GM12878 (cell line): ENCODE results near the gene SUFU. TPM values are rescaled to one million over a fixed set of nuclear protein-coding genes. Genes with fewer than 3 reads are reported as not detected.

Experiments used
- BACH1 ChIP-seq: fragments of 450-650 bp; IDR thresholded peaks from 2 replicates; pipeline ENCODE4 v1.6.1; 2017; ENCODE audit warnings: mild to moderate bottlenecking, borderline replicate concordance
- BCL11A ChIP-seq: IDR thresholded peaks from 2 replicates; pipeline ENCODE4 v1.6.1; 2011; ENCODE audit warnings: low read depth, low read length
- CBX3 ChIP-seq: fragments of 200-600 bp; sonication (generic); IDR thresholded peaks from 2 replicates; pipeline ENCODE4 v1.6.1; 2016; ENCODE audit warnings: low read depth, borderline replicate concordance
- DPF2 ChIP-seq: fragments of 450-650 bp; IDR thresholded peaks from 2 replicates; pipeline ENCODE4 v1.6.1; 2017; ENCODE audit warnings: mild to moderate bottlenecking
- HCFC1 ChIP-seq: fragments of 150-350 bp; IDR thresholded peaks from 2 replicates; pipeline ENCODE4 v1.6.1; 2014; ENCODE audit warnings: low read length
- JUNB ChIP-seq: IDR thresholded peaks from 2 replicates; pipeline ENCODE4 v1.6.1; 2016; ENCODE audit warnings: antibody characterized with exemption, mild to moderate bottlenecking
- MXI1 ChIP-seq: fragments of 150-350 bp; IDR thresholded peaks from 2 replicates; pipeline ENCODE4 v1.6.1; 2011; ENCODE audit warnings: low read depth, mild to moderate bottlenecking, inconsistent platforms, low read length, improper control_type of control experiment
- NFXL1 ChIP-seq: fragments of 450-650 bp; IDR thresholded peaks from 2 replicates; pipeline ENCODE4 v1.6.1; 2017; ENCODE audit warnings: antibody characterized with exemption, mild to moderate bottlenecking, borderline replicate concordance
- NRF1 ChIP-seq: conservative IDR thresholded peaks from 2 replicates; pipeline ENCODE4 v1.6.1; 2011; ENCODE audit warnings: mild to moderate bottlenecking, low read depth, low read length, improper control_type of control experiment
- RB1 ChIP-seq: fragments of 450-650 bp; formaldehyde crosslinking; IDR thresholded peaks from 2 replicates; pipeline ENCODE4 v1.6.1; 2017; ENCODE audit warnings: mild to moderate bottlenecking, borderline replicate concordance
- SIN3A ChIP-seq: IDR thresholded peaks from 2 replicates; pipeline ENCODE4 v1.6.1; 2012; ENCODE audit warnings: low read depth, low read length, improper control_type of control experiment
- SRF ChIP-seq, 2 experiments: IDR thresholded peaks; 2 replicates each; pipeline ENCODE4 v1.6.1; 2011; ENCODE audit warnings: low read depth in 2 of 2, low read length in 2 of 2, mild to moderate bottlenecking in 1 of 2, moderate library complexity in 1 of 2
- STAT3 ChIP-seq: IDR thresholded peaks from 2 replicates; pipeline ENCODE4 v1.6.1; 2011; ENCODE audit warnings: low read depth, low read length, improper control_type of control experiment
- ZNF207 ChIP-seq: fragments of 450-650 bp; IDR thresholded peaks from 2 replicates; pipeline ENCODE4 v1.6.1; 2014; ENCODE audit warnings: antibody characterized with exemption, mild to moderate bottlenecking, borderline replicate concordance
- ZNF622 ChIP-seq: fragments of 450-650 bp; IDR thresholded peaks from 2 replicates; pipeline ENCODE4 v1.6.1; 2017; ENCODE audit warnings: mild to moderate bottlenecking, inconsistent platforms
- polyA plus RNA-seq, 11 experiments: library from polyadenylated mRNA; depleted of rRNA in 4 of 11; unstranded in 6 of 11; stranded (reverse) in 5 of 11; fragments of >200 nt; fragmentation: Nextera tagmentation in 4 of 11; fragmentation: Illumina TruSeq in 1 of 11; extraction: Ambion mirVana in 4 of 11; extraction: Trizol in 1 of 11; gene quantifications; 1 replicate in 1 of 11; 2 replicates in 10 of 11; pipeline versions ENCODE4 v1.2.1 to v1.2.3, GENCODE V29; 2011 to 2016; ENCODE audit warnings: inconsistent platforms in 2 of 11, missing spikeins in 2 of 11, low read depth in 1 of 11
- total RNA-seq, 4 experiments: library from RNA; depleted of rRNA in 3 of 4; stranded (reverse); fragments of >200 nt in 3 of 4; fragmentation: Illumina TruSeq in 1 of 4; extraction: Trizol in 1 of 4; gene quantifications; 2 replicates each; pipeline versions ENCODE4 v1.2.1 to v1.2.3, GENCODE V29; 2013 to 2021
- TF ChIP-seq, protein P1 (sequence below): fragments of 450-650 bp; formaldehyde crosslinking; IDR thresholded peaks from 2 replicates; pipeline ENCODE4 v1.5.0; 2022; ENCODE audit warnings: mild to moderate bottlenecking, missing genetic modification characterization
- TF ChIP-seq, protein P2 (sequence below): IDR thresholded peaks from 2 replicates; pipeline ENCODE4 v1.6.1; 2012; ENCODE audit warnings: low read depth, low read length, improper control_type of control experiment
- TF ChIP-seq, protein P3 (sequence below): fragments of 450-650 bp; formaldehyde crosslinking; IDR thresholded peaks from 2 replicates; pipeline ENCODE4 v1.4.0; 2020; ENCODE audit warnings: mild to moderate bottlenecking, moderate library complexity
- TF ChIP-seq, protein P4 (sequence below): fragments of 450-650 bp; IDR thresholded peaks from 2 replicates; pipeline ENCODE4 v1.6.1; 2016; ENCODE audit warnings: mild to moderate bottlenecking

The SUFU gene
- total and polyA plus RNA-seq, 10 of the 15 experiments (the other 5 are each of a cell fraction or from before 2014, with no cell fraction given) = 0.68 to 7.7 (median 2.4) TPM

DNA sequence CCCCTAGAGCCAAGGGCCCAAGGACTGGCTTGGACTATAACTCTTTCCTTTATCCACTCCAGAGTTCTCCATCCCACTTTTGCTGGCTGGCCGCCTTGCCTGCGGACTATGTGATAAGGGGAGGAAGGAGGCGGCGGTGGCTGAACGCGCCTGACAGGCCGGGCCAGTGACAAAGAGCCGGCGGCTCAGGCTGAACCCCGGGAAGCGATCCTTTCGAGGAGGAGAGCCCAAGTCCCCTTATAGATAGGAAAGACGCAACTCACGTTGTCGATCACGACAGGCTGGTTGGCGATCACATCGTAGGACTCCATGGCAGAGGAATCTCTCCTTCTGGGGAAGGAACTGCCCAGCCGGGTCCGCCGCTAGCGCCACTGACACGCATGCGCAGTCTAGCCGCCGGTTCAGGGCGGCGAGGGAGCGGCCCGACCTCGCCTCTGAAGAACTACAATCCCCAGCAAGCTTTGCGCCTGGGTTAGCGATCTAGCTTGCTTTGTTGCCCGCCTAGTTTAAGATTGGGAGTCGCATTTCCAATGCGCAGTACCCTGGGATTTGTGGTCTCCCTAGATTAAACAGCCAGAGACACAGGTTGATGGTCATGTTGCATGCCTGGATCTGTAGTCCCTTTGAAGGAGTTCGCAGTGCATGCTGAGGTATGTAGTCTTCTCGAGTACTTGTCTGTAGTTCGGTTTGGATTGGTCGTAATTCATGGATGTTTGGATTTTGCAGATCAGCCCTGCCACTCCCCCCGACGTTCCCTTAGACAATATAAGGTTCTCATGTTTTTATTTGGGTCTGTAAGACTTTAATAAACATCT lies 1.2 kb upstream of the SUFU start, which contains the start of gene ACTR1A (continued):
- TF ChIP-seq, protein P1, sequence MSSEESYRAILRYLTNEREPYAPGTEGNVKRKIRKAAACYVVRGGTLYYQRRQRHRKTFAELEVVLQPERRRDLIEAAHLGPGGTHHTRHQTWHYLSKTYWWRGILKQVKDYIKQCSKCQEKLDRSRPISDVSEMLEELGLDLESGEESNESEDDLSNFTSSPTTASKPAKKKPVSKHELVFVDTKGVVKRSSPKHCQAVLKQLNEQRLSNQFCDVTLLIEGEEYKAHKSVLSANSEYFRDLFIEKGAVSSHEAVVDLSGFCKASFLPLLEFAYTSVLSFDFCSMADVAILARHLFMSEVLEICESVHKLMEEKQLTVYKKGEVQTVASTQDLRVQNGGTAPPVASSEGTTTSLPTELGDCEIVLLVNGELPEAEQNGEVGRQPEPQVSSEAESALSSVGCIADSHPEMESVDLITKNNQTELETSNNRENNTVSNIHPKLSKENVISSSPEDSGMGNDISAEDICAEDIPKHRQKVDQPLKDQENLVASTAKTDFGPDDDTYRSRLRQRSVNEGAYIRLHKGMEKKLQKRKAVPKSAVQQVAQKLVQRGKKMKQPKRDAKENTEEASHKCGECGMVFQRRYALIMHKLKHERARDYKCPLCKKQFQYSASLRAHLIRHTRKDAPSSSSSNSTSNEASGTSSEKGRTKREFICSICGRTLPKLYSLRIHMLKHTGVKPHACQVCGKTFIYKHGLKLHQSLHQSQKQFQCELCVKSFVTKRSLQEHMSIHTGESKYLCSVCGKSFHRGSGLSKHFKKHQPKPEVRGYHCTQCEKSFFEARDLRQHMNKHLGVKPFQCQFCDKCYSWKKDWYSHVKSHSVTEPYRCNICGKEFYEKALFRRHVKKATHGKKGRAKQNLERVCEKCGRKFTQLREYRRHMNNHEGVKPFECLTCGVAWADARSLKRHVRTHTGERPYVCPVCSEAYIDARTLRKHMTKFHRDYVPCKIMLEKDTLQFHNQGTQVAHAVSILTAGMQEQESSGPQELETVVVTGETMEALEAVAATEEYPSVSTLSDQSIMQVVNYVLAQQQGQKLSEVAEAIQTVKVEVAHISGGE (CRISPR knock-in tag) = no peak
- TF ChIP-seq RB1 (peak; percentile 4; the same call in 1 of the 2 replicates), HCFC1 (peak; percentile 93), SIN3A (no peak; the same call in none of the 2 replicates), ZNF622 (no peak), ZNF207 (peak; percentile 66; the same call in 1 of the 2 replicates), JUNB (peak; percentile 81), BACH1 (0 out of 2 replicates have a peak, but pooled peaks have one; percentile 51), BCL11A (no peak), MXI1 (0 out of 2 replicates have a peak, but pooled peaks have one; percentile 5), NFXL1 (no peak), NRF1 (peak; percentile 55), STAT3 (0 out of 2 replicates have a peak, but pooled peaks have one; percentile 27), CBX3 (no peak), DPF2 (peak; percentile 8; the same call in 1 of the 2 replicates), SRF (IDR thresholded peaks at IDR 0.05; ENCODE audit: low read depth in 2 of 2, low read length in 2 of 2) (no peak)
- TF ChIP-seq, protein P2, sequence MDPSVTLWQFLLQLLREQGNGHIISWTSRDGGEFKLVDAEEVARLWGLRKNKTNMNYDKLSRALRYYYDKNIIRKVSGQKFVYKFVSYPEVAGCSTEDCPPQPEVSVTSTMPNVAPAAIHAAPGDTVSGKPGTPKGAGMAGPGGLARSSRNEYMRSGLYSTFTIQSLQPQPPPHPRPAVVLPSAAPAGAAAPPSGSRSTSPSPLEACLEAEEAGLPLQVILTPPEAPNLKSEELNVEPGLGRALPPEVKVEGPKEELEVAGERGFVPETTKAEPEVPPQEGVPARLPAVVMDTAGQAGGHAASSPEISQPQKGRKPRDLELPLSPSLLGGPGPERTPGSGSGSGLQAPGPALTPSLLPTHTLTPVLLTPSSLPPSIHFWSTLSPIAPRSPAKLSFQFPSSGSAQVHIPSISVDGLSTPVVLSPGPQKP = no peak
- TF ChIP-seq, protein P3, sequence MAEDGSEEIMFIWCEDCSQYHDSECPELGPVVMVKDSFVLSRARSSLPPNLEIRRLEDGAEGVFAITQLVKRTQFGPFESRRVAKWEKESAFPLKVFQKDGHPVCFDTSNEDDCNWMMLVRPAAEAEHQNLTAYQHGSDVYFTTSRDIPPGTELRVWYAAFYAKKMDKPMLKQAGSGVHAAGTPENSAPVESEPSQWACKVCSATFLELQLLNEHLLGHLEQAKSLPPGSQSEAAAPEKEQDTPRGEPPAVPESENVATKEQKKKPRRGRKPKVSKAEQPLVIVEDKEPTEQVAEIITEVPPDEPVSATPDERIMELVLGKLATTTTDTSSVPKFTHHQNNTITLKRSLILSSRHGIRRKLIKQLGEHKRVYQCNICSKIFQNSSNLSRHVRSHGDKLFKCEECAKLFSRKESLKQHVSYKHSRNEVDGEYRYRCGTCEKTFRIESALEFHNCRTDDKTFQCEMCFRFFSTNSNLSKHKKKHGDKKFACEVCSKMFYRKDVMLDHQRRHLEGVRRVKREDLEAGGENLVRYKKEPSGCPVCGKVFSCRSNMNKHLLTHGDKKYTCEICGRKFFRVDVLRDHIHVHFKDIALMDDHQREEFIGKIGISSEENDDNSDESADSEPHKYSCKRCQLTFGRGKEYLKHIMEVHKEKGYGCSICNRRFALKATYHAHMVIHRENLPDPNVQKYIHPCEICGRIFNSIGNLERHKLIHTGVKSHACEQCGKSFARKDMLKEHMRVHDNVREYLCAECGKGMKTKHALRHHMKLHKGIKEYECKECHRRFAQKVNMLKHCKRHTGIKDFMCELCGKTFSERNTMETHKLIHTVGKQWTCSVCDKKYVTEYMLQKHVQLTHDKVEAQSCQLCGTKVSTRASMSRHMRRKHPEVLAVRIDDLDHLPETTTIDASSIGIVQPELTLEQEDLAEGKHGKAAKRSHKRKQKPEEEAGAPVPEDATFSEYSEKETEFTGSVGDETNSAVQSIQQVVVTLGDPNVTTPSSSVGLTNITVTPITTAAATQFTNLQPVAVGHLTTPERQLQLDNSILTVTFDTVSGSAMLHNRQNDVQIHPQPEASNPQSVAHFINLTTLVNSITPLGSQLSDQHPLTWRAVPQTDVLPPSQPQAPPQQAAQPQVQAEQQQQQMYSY (CRISPR knock-in tag) = no peak
- TF ChIP-seq, protein P4, sequence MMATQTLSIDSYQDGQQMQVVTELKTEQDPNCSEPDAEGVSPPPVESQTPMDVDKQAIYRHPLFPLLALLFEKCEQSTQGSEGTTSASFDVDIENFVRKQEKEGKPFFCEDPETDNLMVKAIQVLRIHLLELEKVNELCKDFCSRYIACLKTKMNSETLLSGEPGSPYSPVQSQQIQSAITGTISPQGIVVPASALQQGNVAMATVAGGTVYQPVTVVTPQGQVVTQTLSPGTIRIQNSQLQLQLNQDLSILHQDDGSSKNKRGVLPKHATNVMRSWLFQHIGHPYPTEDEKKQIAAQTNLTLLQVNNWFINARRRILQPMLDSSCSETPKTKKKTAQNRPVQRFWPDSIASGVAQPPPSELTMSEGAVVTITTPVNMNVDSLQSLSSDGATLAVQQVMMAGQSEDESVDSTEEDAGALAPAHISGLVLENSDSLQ = no peak
